ENCODE data around the gene HSPA12A.

GRCh38 chr10:116630020-116630419 lies 112.3 kb downstream of the HSPA12A start:
- TF ChIP-seq CTCF (IDR thresholded peaks at IDR 0.05) (no peak), POLR2A (IDR thresholded peaks at IDR 0.05) (no peak), EP300 (IDR thresholded peaks at IDR 0.05) (no peak)
